NCI-H1048 (cell line): ENCODE results near the gene TINCR.
"Not testable (repeated sequence)": the region's sequence is repeated elsewhere in the genome, so short reads cannot be mapped to it uniquely, and the experiment has no call there.

Experiments
- DNase-seq: peaks from one replicate; lab custom pipeline; 2025; lab: John Stamatoyannopoulos, UW

The TINCR gene

DNA sequence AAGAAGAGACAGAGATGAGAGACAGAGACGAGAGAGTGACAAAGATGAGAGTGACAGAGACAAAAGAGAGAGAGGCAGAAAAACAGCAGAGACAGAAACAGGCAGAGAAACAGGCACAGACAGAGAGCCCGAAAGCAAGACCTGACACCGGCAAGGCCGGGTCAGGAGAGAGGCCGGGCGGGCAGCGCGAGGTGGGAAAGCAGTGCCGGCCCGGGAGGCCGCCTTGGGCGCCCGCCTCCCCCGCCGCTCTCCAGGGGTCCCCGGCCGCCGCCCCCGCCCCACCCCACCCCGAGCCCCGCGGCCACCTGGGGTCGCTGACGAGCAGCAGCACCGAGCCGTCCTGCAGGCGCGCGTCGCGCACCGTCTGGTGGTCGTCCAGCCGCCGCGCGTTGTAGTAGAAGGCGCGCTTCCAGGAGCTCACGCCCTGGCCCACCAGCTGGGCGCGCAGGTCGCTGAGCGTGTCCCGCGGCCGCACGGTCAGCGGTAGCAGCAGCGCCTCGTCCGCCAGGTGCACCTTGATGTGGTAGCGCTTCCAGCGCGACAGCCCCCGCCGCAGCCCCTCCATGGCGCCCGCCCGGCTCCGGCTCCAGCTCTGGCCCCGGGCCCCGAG, at the start of gene TINCR:
TSS of gene TINCR (minus strand) at position 594 of the 610 bp plus-strand sequence.
- DNase-seq, result no peak

GRCh38 chr19:5617080-5617479, 49.3 kb upstream of the TINCR start:
- no peak for DNase-seq

DNA sequence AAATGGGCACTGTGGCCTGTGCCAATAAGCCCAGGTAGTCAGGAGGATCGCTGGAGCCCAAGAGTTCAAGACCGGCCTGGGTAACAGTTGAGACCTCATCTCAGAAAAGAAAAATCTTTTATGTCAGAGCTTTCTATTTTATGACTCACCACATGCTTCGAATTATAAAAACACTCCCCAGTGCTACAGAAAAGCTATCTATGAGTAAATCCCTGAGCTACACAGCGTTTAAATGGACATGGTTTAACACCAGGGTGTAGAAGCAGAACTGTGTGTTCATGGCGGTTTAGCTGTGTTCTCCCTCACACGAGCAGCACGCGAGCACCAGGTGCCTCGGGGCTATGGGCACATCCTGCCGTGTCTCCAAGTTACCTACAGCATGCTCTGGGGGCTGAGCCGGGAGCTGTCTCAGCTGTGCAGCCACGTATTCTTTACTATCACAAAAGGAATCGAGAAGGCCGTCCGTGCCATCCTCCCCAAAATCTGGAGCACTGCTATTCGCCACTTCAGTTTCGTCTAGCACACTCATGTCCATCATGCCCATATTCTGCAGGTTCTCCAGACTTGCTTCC, 48.1 kb upstream of the TINCR start:
- DNase-seq, result no peak

DNA sequence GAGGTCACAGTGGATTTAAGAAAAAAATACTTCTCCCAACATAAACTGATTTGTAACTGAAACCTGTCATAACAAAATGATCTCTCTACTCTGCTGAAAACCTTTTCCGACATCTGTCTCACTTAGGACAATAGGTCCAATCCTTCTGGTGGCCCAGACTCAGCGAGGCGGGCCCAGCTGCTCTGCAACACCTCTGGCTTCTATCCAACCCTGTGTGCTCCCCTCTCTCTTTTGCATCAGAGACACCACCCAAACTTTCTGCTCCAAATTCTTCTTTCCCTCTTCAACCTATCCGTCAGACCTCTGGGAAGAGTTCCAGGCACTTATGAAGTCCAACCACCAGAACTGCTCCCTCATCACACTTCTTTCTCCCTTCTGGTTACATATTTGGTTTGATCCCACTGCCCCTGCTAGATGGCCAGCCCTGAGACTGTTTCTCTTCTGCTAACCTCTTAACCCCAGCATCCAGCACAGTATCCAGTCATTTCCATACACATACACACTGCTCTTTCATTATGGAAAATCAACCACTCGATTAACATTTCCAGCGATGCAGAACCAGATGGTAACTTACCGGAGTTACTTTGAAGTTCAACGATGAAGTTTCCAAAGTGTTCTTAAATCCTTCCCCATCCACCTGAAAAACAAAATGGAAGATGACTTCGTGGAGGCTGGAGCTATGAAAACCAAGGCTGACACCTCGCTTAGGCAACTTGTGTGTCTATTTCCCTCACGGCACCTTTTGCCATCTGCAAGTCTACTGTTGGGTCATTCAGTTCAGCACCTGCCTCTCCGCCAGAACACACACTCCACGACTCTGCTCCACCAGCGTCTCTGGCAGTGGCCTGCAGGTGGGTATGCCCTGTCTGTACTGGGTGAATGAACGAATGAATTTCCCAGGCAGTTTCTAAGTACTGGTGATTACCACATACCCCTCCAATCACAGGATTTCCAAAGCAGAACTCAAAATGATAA, 45.4 kb upstream of the TINCR start:
- DNase-seq, result no peak

GRCh38 chr19:5609881-5610448, 42.2 kb upstream of the TINCR start:
- no peak for DNase-seq

DNA sequence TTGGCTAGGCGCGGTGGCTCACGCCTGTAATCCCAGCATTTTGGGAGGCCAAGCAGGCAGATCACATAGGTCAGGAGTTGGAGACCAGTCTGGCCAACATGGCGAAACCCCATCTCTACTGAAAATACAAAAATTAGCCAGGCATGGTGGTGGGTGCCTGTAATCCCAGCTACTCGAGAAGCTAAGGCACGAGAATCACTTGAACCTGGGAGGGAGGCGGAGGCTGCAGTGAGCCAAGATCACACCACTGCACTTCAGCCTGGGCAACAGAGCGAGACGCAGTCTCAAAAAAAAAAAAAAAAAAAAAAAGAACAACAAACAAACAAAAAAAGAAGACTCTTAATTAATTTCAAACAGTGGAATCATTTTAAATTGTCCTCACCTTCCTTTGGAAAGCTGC, 41.0 kb upstream of the TINCR start:
- DNase-seq, result not testable (repeated sequence)

DNA sequence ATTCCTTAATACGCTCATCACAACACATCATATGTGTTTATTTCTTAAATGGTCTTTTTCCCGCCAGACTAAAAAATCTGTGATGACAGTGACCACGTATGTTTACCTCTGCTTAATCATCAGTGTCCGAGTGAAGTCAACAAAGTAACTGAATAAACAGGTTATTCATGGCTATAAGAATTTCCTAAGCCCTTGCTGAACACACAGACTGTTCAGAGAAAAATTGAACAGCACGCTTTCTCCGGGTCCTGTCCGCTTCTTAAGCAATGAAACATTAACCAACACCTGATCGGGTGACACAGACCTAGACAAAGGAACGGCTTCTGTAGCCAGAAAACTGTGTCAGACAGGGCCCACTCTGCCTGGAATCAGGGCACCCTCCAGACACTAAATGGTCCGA, 40.5 kb upstream of the TINCR start:
- DNase-seq, result no peak

DNA sequence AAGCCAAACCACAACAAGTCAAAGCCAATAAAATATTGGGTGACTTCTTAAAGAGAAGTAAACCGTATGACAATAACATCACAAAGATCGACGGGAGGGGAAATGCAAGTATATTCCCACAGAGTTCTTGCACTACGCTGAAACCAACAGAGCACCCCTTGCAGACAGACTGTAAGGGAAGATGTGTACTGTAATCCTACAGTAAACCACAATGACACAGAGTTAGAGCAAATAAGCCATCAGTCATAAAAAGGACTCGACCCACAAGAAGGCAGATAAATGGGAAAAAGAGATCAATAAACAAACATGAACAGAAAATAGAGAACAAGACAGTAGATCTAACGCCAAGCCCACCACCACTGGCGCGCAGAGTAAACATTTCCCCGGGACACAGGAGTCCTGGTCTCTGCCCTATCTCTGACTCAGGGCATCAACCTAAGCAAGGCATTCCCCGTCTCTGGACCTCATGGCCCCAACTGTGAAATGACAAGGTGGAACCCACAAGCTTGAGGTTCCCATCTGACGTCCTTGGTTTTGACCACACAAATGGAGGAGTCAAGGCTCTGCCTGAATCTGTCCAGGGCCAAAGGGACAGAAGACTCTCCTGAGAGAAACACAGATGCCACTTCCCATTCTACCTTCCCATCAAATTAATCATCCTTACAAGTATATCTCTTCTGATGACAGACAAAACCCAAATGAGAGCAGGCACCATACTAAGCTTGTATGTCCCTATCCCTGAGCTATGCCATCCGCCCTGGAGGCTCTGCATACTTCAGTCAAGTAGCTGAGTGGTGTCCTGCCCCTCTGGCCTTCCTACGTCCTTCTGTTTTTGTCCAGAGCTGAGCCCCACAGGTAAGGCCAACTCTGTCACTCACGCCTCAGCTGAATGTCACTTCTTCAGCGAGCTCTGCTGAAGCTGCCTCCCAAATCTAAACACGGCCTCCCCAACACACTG, 39.8 kb upstream of the TINCR start:
- DNase-seq, result no peak

DNA sequence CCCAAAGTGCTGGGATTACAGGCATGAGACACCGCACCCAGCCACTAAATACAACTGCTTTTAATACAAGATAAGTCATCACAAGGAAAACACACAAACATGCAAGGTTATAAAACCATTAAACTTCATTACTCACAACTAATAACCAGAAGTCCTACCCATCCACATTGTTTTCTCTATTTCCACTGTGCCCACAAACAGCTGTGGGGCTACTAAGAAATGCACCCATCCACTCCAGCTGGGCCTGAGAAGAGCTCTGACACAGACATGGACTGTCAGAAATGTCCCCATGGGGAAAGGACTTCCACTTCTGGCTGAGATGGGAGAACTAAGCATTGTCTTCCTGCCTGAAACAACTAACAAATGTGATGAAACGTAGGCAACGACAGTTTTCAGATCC, 37.6 kb upstream of the TINCR start:
- no peak for DNase-seq

DNA sequence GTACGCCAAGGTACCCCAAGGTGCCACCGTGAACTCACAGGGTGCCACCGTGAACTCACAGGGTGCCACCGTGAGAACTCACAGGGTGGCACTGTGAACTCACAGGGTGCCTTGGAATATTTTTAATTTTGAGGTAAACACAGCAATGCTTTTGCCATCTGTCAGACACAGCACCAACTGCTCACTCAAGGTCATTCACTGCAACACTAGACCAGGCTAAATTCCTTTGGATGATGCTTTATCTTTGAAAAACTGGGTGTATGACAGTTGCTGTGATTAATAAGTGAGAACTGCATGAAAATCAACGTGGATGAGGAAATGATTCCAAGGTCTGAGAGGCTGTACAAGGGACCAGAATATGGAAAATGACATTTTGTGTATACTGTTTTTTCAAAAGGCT, 35.9 kb upstream of the TINCR start:
- DNase-seq, result no peak

- no peak for DNase-seq
These were observed 33.0 kb upstream of the TINCR start for GRCh38 chr19:5600797-5601196.

DNA sequence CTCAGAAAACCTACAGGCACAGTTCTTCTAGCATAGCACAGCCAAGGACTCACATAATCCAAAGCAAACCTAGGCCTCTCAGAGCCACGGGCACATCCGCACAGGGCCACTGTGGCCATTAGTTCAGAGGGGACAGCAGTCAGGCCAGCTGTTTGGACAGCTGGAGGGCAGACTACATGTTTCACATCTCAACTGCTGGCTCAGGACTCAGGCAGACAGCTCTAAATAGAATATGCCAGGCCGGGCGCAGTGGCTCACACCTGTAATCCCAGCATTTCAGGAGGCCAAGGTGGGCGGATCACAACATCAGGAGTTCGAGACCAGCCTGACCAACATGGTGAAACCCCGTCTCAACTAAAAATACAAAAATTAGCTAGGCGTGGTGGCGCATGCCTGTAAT, 28.0 kb upstream of the TINCR start:
- no peak for DNase-seq

GRCh38 chr19:5595129-5595528, 27.4 kb upstream of the TINCR start:
- DNase-seq, result no peak

DNA sequence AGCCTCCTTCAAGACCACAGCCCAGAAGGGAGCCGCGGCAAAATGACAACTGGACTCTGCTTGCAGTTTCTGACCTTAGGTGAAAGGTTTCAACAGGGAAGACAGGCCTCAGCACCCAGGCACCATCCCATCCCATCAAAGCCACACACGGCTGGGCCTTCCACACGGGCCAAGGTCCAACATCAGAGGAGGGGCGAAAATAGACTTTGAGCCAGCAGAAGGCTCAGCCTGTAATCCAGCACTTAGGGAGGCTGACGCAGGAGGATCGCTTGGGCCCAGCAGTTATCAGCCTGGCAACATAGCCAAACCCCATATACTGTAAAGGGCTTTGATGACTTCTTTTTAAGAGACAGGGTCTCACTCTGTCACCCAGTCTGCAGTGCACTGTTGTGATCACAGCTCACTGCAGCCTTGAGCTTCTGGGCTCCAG, 26.8 kb upstream of the TINCR start:
- no peak for DNase-seq

GRCh38 chr19:5593343-5594255, 25.8 kb upstream of the TINCR start:
- DNase-seq, result no peak

DNA sequence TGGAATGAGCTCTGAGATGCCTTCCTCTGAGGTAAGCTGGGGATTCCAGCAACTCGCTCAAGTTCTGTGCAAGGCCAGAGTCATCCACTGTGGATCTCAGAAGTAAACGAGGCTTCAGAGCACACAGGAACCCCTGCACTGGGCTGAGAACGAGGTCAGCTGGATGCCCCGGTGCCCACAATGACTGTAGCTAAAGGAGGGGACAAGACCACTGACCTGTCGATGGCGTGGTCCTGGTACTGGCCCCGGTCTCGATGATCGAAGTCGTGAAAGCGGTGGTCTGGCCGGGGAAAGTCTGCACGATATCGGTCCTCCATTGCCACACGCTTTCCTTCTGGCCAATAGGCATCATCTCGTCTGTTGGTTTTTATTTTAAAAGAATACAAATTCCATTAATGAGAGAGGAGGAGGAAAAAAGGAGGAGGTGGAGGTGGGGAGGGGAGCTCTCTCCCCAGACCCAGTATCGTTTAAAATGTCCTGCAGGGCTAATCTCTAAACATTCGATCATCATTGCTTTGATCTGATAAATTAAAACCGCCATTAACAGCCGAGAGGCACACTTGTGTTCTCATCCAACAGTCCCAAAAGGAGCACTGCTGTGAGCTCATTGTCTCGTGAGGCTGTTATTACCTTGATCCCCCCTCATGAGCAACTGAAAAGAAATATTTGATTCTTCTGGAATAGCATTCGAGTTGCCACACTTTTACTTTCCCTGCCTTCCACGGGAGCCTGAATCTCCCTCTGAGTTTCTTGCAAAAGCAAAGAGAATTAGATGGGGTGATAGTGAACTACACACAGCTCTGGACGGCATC, 25.0 kb upstream of the TINCR start:
- no peak for DNase-seq

DNA sequence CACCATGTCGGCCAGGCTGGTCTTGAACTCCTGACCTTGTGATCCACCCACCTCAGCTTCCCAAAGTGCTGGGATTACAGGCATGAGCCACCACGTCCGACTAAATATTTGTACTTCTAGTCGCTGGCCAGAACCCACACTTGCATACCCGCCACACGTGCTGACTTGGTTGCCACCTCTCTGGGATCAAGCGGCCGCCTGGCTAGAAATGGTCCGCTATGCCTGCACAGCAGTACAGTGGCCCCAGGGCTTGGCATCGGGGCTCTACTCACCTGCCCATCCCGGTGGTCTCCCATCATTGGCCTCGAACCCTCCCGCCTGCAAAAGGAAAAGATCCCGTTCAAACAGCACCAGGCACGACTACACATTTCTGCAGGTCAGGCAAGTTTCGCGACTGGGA, 23.7 kb upstream of the TINCR start:
- DNase-seq, result no peak

GRCh38 chr19:5590865-5591154, 23.1 kb upstream of the TINCR start:
- DNase-seq, result no peak

- no peak for DNase-seq
These were observed 22.6 kb upstream of the TINCR start for GRCh38 chr19:5590151-5590864.
